WI38 (cell line): ENCODE measurements around the gene NHLRC4.

Experiments
- H3K4me3 ChIP-seq: 2 replicates; pipeline ENCODE4 v1.5.1; 2011; ENCODE audit warnings: low read depth, mild to moderate bottlenecking, control low read depth, low read length
- TF ChIP-seq, protein P1 (sequence below): IDR thresholded peaks from 2 replicates; pipeline ENCODE4 v1.5.1; 2012; ENCODE audit warnings: low read depth, mild to moderate bottlenecking, control low read depth, low read length

Gene NHLRC4

DNA sequence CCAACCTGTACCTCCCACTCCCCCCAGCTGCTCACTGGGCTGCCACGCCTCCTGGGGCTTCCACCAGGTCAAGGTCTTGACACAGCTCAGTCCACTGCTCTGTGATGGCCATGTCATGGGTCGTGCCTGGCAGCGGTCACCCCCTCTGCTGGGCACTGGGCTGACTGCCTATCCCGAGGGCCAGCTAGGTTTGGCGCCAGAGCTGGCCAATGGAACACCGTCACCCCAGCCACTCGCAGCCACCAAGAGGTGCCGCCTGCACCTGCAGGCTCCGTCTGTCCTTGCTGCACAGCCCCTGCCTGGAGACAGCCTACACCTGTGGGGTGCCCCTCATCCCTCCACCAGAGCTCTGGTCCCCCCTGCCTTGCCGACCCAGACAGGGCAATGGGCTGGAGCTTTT, 18.5 kb downstream of the NHLRC4 start:
- H3K4me3 ChIP-seq, result no peak overlapping the region
- TF ChIP-seq, protein P1, sequence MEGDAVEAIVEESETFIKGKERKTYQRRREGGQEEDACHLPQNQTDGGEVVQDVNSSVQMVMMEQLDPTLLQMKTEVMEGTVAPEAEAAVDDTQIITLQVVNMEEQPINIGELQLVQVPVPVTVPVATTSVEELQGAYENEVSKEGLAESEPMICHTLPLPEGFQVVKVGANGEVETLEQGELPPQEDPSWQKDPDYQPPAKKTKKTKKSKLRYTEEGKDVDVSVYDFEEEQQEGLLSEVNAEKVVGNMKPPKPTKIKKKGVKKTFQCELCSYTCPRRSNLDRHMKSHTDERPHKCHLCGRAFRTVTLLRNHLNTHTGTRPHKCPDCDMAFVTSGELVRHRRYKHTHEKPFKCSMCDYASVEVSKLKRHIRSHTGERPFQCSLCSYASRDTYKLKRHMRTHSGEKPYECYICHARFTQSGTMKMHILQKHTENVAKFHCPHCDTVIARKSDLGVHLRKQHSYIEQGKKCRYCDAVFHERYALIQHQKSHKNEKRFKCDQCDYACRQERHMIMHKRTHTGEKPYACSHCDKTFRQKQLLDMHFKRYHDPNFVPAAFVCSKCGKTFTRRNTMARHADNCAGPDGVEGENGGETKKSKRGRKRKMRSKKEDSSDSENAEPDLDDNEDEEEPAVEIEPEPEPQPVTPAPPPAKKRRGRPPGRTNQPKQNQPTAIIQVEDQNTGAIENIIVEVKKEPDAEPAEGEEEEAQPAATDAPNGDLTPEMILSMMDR, result no peak

DNA sequence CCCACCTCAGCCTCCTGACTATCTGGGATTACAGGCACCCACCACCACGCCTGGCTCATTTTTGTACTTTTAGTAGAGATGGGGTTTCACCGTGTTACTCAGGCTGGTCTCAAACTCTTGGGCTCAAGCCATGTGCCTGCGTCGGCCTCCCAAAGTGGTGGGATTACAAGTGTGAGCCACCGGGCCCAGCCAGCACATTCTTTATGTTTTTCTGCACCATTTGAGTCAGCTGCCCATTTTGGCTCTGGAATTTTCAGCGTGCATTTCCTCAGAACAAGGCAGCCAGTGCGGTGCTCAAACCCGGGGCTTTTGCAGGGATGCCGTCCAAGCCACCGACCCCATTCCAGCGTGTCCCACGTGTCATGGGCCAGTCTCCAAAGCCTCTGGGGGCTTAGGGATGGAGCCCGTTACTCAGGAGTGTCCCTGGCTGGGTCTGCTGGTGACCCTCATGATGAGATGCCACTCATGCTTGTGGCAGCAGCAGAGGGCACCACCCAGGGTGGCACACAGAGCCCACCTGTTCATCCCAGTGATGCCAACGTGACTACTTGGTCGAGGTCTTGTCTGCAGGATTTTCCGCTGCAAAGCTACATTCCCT, 19.3 kb downstream of the NHLRC4 start:
- TF ChIP-seq, protein P1, result no peak
- H3K4me3 ChIP-seq, result no peak overlapping the region

DNA sequence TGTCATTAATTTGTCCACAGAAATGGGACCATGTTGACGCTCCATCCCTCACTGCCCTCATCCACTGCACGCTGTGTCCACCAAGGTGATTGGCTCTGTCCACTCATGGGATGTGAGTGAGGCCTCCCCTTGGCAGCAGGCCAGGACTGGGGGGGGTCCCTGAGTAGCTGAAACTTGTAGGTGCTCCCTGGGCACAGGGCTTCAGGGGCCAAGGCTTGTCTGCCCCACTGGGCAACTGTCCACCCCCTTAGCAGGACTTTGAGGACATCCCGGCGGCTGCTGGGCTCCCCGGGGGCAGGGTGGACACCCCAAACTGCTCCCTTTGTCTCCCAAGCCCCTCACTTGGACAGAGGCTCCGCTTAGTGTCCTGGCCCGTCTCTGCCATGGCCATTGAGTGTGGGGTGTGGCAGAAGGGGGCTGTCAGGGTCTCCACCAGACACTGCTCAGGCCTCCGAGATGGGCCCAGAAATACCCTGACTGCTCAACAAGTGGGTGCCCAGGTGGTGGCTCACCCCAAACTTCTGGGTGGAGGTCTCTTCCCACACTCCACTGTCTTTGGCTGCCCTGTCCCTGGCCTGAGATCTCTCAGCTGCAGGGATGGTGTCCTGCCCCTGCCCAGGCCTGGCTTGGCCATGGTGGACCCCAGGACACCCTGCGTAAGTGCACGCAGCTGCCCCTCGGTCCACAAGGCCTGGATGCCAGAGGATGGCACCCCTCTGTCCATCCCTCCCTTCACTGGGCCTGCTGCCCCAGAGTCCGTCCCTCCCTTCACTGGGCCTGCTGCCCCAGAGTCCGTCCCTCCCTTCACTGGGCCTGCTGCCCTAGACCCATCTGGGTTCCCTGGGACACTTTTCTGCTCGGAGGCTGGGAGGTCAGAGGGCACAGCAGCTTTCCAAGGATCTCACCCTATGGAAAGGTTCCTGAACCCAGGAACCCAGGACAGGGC, 20.1 kb downstream of the NHLRC4 start:
- H3K4me3 ChIP-seq, result no peak overlapping the region
- TF ChIP-seq, protein P1, result no peak

DNA sequence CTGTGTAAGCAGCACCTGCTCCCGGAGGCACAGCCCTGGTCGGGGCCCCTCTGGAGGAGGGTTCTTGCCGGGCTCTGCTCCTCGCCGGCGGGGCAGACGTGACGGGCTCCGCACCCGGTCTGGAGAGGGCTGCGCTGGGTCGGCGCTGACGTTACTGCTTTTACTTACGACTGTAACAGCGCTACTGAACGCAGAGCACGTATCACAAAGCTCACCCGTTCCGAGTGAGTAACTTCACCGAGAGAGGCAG, 21.8 kb downstream of the NHLRC4 start:
- H3K4me3 ChIP-seq, result peak overlapping the region; percentile 79
- TF ChIP-seq, protein P1, result no peak

DNA sequence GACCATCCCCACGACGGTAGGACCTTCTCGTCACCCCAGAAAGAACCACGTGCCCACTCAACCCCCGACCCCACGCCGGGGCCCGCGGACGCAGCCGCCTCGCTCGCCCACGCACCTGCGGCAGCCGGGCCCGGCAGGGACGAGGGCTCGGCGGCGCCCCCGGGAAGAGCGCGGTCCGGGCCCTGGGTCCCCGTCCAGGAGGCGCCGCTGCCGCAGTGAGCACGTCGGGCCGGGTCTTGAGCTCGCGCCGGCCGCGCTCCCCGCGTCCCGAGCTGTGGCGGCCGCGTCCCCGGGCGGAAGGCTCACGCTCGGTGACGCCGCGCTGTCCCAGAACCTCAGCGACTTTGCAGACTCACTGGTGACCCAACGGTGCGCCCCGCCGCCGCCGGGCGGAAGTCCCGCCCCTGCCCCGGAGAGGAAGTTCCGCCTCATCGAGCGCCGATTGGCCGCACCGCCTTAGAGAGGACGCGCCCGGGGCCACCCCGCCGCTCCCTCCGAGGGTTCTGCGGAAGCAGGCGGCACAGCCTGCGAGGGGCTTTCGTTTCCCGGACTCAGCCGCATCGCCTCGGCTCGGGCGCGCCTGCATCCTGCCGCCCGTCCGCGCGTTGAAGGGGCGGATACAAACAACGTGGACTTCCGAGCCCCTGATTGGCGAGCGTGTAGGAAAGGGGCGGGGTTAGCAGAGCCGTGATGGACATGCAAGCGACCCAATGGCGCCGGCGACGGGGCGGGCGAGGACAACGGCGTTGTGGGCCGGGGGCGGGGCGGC, 22.3 kb downstream of the NHLRC4 start:
- TF ChIP-seq, protein P1, result no peak
- H3K4me3 ChIP-seq, result peak overlapping the region; percentile 79

DNA sequence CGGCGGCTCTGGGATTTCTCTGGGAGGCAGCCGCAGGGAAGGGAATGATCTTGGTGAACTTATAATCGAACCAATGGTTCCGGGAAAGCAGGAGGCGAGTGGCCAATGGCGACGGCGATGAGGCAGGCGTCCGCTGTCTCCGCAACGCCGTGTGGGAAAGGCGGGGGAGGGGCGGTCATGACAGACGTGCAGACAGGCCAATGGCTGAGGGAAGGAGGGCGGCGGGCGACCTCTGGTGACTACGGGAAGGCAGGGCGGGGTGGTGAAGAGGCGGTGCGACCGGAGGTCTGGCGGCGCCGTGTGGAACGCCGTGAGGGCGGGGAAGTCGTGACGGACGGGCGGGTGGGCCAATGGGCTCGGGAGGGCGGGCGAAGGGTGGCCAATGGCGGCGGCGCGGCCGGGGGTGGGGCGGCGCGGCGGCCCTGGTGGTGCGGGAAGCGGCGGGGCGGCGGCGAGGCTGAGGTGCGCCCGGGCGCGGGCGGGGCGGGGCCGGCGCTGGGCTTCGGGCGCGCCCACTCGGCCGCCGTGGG, 22.9 kb downstream of the NHLRC4 start, which contains the start of gene RAB40C:
TSS of gene RAB40C (plus strand) at position 409 of the 530 bp plus-strand sequence. CDS start 226 bp downstream, outside the sequence.
- peak within 1 kb of the TSS; percentile 87 for H3K4me3 ChIP-seq
- TF ChIP-seq, protein P1, result no peak
